Transverse colon (tissue), 4 donors: ENCODE measurements around the gene XRCC2. TPM values are rescaled to one million over a fixed set of nuclear protein-coding genes. Genes with fewer than 3 reads are reported as not detected.

Experiments
- DNase-seq: peaks from one replicate; pipeline ENCODE4 v3.0.0-alpha.2; 2019
- H3K27ac ChIP-seq, 4 donors: fragments of 200-600 bp; sonication (generic); 2 replicates each; pipeline ENCODE4 v1.5.1; 2016 to 2018; ENCODE audit warnings: inconsistent platforms in 4 of 4
- H3K27me3 ChIP-seq: fragments of 200-600 bp; sonication (generic); 2 replicates; pipeline ENCODE4 v1.5.1; 2017; ENCODE audit warnings: inconsistent platforms
- H3K36me3 ChIP-seq, 4 donors: fragments of 200-600 bp; sonication (generic); 2 replicates each; pipeline ENCODE4 v1.5.1; 2017 to 2019; ENCODE audit warnings: inconsistent platforms in 4 of 4
- H3K4me1 ChIP-seq, 4 donors: fragments of 200-600 bp; sonication (generic); 2 replicates each; pipeline ENCODE4 v1.5.1; 2017 to 2020; ENCODE audit warnings: inconsistent platforms in 4 of 4
- H3K4me3 ChIP-seq, 4 donors: fragments of 200-600 bp; sonication (generic); 1 replicate in 1 of 4; 2 replicates in 3 of 4; pipeline versions ENCODE4 v1.5.1 to v1.6.1; 2017 to 2019; ENCODE audit warnings: inconsistent platforms in 4 of 4
- H3K9me3 ChIP-seq, 2 donors: fragments of 200-600 bp; sonication (generic); 2 replicates each; pipeline ENCODE4 v1.5.1; 2017 to 2019; ENCODE audit warnings: inconsistent platforms in 2 of 2
- EP300 ChIP-seq: sonication (generic); formaldehyde crosslinking; IDR thresholded peaks from one replicate; pipeline ENCODE4 v1.6.1; 2017; ENCODE audit warnings: antibody characterized with exemption, low read depth
- POLR2A ChIP-seq: fragments of 450-650 bp; IDR thresholded peaks from one replicate; pipeline ENCODE4 v1.6.1; 2016; ENCODE audit warnings: antibody characterized with exemption, mild to moderate bottlenecking, moderate library complexity
- POLR2AphosphoS5 ChIP-seq, 3 donors: sonication (generic); formaldehyde crosslinking; IDR thresholded peaks; one replicate each; pipeline ENCODE4 v1.6.1; 2016; ENCODE audit warnings: antibody characterized with exemption in 3 of 3
- WGBS, 2 donors: methylation state at CpG; one replicate each; pipeline ENCODE4 v1.1.5; 2018; ENCODE audit warnings: low coverage in 1 of 2; 5-methylcytosine and 5-hydroxymethylcytosine counted together
- in situ Hi-C, 4 donors: fragments of 200-750 bp; cut with MboI; loops; one replicate each; pipeline versions ENCODE4 v1.15.0 to v1.15.1; 2017; ENCODE audit warnings: low sequenced_read_pairs in 3 of 4, low pct_ligation_motif_present in 1 of 4, low pct_unique_long_range_greater_than_20kb in 1 of 4
- intact Hi-C: fragments of 100-400 bp; cut with DNase I; formaldehyde crosslinking; loops from one replicate; pipeline ENCODE4 v1.15.1; 2023; ENCODE audit warnings: low total_unique reads
- total RNA-seq, 4 donors: library from RNA; depleted of rRNA; stranded (reverse); fragments of >200 nt; gene quantifications; one replicate each; pipeline ENCODE4 v1.1.0, GENCODE V29; 2016
- TF ChIP-seq, protein P1 (sequence below), 5 experiments: fragments of 200-600 bp in 3 of 5; fragments of 450-650 bp in 2 of 5; sonication (generic) in 3 of 5; IDR thresholded peaks; 1 replicate in 2 of 5; 2 replicates in 3 of 5; pipeline ENCODE4 v1.5.1; 2016 to 2017; ENCODE audit warnings: antibody characterized with exemption in 5 of 5, inconsistent platforms in 3 of 5, mild to moderate bottlenecking in 2 of 5, moderate library complexity in 1 of 5

XRCC2 gene
- total RNA-seq, 4 donors from 2014 or later, result 0.55 to 14.5 (median 0.79) TPM; not detected in 1

DNA sequence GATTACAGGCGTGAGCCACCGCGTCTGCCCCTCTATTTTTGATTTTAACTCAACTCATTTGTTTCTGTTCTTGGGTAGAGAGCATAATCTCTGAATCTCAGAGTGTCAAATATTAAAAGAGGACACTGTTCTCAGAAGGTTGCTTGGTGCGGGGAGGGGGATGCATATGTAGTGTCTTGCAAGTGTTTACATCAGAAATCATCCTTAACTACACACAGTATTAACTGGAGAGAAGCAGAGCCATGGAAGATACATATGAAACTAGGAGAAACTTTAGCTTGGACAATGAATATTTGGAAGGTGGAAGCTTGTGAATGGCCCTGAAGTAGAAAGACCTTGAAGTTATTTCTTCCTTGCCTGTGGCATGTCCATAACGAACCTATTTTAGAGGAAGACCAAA is 57.5 kb downstream of the XRCC2 start:
- intact Hi-C loops, result no loop called here

GRCh38 chr7:152617056-152617455 is 58.9 kb downstream of the XRCC2 start:
- no peak for TF ChIP-seq POLR2A
- no peak for TF ChIP-seq POLR2AphosphoS5 (IDR thresholded peaks at IDR 0.05)
- TF ChIP-seq, protein P1, sequence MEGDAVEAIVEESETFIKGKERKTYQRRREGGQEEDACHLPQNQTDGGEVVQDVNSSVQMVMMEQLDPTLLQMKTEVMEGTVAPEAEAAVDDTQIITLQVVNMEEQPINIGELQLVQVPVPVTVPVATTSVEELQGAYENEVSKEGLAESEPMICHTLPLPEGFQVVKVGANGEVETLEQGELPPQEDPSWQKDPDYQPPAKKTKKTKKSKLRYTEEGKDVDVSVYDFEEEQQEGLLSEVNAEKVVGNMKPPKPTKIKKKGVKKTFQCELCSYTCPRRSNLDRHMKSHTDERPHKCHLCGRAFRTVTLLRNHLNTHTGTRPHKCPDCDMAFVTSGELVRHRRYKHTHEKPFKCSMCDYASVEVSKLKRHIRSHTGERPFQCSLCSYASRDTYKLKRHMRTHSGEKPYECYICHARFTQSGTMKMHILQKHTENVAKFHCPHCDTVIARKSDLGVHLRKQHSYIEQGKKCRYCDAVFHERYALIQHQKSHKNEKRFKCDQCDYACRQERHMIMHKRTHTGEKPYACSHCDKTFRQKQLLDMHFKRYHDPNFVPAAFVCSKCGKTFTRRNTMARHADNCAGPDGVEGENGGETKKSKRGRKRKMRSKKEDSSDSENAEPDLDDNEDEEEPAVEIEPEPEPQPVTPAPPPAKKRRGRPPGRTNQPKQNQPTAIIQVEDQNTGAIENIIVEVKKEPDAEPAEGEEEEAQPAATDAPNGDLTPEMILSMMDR (IDR thresholded peaks at IDR 0.05), result no peak
- no peak for TF ChIP-seq EP300

More for the DNA sequence above, 57.5 kb downstream of the XRCC2 start:
- DNase-seq, result no peak
- TF ChIP-seq EP300 (no peak), POLR2AphosphoS5 (IDR thresholded peaks at IDR 0.05) (no peak), POLR2A (no peak)
- TF ChIP-seq, protein P1 (IDR thresholded peaks at IDR 0.05), result no peak
- no peaks in the 10 kb centered on the region for H3K4me1 ChIP-seq
- H3K36me3 ChIP-seq, result no peaks in the 10 kb centered on the region
- no peaks in the 10 kb centered on the region for H3K9me3 ChIP-seq
- WGBS, 2 donors, result 46 to 90% methylated on average over 1 to 5 of the region's 5 CpGs
- in situ Hi-C loops, result no loop called here
- no peak overlapping the region for H3K27ac ChIP-seq
- no peak overlapping the region for H3K4me3 ChIP-seq
- no peaks in the 10 kb centered on the region for H3K27me3 ChIP-seq

DNA sequence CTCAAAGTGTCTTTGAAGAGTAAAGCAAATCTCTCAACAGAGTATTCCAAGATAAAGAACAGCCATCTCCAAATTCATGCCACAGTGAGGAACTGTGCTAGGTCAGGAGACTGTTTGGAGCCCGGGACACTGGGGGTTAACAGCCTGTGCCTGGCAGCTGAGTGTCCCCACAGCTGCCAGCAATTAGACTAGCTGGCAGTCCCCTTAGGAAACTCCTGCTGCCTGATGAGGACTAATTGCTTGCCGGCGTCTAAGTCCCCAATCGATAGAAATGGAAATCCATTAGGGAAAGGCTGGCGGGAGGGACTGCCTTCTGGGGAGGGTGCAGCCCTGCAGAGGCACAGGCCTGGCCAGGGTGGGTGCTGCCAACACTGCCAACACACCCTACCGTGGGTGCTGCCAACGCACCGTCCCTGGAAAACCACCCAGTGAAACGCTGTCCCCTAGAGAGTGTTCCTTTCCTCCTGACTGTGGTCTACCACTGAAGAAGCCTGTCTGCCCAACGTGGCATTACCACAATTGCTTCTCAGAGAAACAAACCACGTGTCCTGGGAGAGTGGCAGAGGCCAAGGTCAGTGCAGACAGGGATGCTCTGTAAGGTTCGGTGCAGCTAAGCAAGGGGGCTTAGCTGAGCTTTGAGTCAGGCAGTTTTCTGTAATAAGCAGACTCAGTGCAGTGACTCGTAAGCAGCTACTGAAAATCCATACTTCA is 60.8 kb downstream of the XRCC2 start:
- H3K9me3 ChIP-seq, result no peaks in the 10 kb centered on the region
- no peaks in the 10 kb centered on the region for H3K4me1 ChIP-seq
- H3K27ac ChIP-seq, result no peak overlapping the region
- intact Hi-C loops, result no loop called here
- no peaks in the 10 kb centered on the region for H3K27me3 ChIP-seq
- no peaks in the 10 kb centered on the region for H3K36me3 ChIP-seq
- no peak overlapping the region for H3K4me3 ChIP-seq
- no peak for DNase-seq
- in situ Hi-C loops, result no loop called here
- WGBS, 2 donors, result 40 to 67% methylated on average over 1 to 13 of the region's 13 CpGs
- no peak for TF ChIP-seq EP300
- TF ChIP-seq, protein P1 (IDR thresholded peaks at IDR 0.05), result no peak
- no peak for TF ChIP-seq POLR2AphosphoS5 (IDR thresholded peaks at IDR 0.05)
- no peak for TF ChIP-seq POLR2A

More at GRCh38 chr7:152617056-152617455, 58.9 kb downstream of the XRCC2 start:
- Histone ChIP-seq H3K4me1 (no peaks in the 10 kb centered on the region), H3K9me3 (no peaks in the 10 kb centered on the region), H3K27ac (no peak overlapping the region), H3K4me3 (no peak overlapping the region), H3K27me3 (no peaks in the 10 kb centered on the region), H3K36me3 (no peaks in the 10 kb centered on the region)
- in situ Hi-C loops (no loop called here), intact Hi-C loops (no loop called here)
- no peak for DNase-seq
- WGBS, 2 donors, result 72 to 84% methylated on average over 5 of the region's 5 CpGs

DNA sequence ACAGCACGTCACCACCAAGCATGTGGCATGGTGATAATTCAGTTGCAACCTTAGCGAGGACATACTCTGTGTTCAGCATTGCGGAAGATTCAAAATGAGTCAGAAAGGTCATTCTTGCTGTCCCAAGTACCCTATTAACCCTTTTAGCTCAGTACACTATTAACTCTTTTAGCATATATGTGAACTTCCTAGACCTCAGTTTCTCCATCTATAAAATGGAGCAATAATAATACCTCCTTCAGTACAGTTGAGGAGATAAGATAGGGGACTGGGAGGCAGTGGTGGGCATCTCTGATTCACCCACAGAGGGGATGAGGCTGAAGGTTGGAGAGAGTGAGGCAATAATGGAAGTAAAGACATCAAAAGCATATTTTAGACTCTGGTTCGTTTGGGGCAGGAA is 67.3 kb downstream of the XRCC2 start:
- no peak for TF ChIP-seq POLR2AphosphoS5 (IDR thresholded peaks at IDR 0.05)
- no peak for DNase-seq
- Histone ChIP-seq H3K36me3 (no peaks in the 10 kb centered on the region), H3K27me3 (no peaks in the 10 kb centered on the region), H3K27ac (no peak overlapping the region), H3K4me3 (no peak overlapping the region), H3K9me3 (no peaks in the 10 kb centered on the region), H3K4me1 (no peaks in the 10 kb centered on the region)
- WGBS, 2 donors, result 50 to 68% methylated on average over 2 to 4 of the region's 4 CpGs
- in situ Hi-C loops (no loop called here), intact Hi-C loops (no loop called here)

- Histone ChIP-seq H3K36me3 (no peaks in the 10 kb centered on the region), H3K27ac (no peak overlapping the region), H3K4me1 (no peaks in the 10 kb centered on the region), H3K4me3 (no peak overlapping the region), H3K9me3 (no peaks in the 10 kb centered on the region), H3K27me3 (no peaks in the 10 kb centered on the region)
- no peak for TF ChIP-seq POLR2A
- no peak for TF ChIP-seq EP300
- TF ChIP-seq, protein P1 (IDR thresholded peaks at IDR 0.05), result no peak
- no peak for TF ChIP-seq POLR2AphosphoS5 (IDR thresholded peaks at IDR 0.05)
- intact Hi-C loops, result no loop called here
- 66 to 70% methylated on average over 4 to 10 of the region's 10 CpGs for WGBS, 2 donors
- DNase-seq, result no peak
- in situ Hi-C loops, result no loop called here
Observed at GRCh38 chr7:152608208-152608607, 67.7 kb downstream of the XRCC2 start.
